H9 (cell line): ENCODE measurements around the gene KCNJ1. TPM values are rescaled to one million over a fixed set of nuclear protein-coding genes. Genes with fewer than 3 reads are reported as not detected.

Experiments
- DNase-seq: peaks from one replicate; pipeline ENCODE4 v3.0.0-alpha.2; 2017
- H2AFZ ChIP-seq: one replicate; pipeline ENCODE4 v1.6.1; 2013; ENCODE audit warnings: mild to moderate bottlenecking, low read length, control low read depth, moderate library complexity
- H2AK5ac ChIP-seq: 2 replicates; pipeline ENCODE4 v1.6.1; 2013; ENCODE audit warnings: low read length, control low read depth, mixed read lengths; ENCODE audit not compliant: insufficient read length
- H2BK120ac ChIP-seq: one replicate; pipeline ENCODE4 v1.6.1; 2013; ENCODE audit warnings: low read depth, mild to moderate bottlenecking, low read length, control low read depth, inconsistent platforms; ENCODE audit not compliant: poor library complexity, severe bottlenecking
- H2BK12ac ChIP-seq: 2 replicates; pipeline ENCODE4 v1.6.1; 2013; ENCODE audit warnings: low read length, control low read depth, mixed read lengths, low read depth; ENCODE audit not compliant: insufficient read length
- H2BK15ac ChIP-seq: 2 replicates; pipeline ENCODE4 v1.6.1; 2013; ENCODE audit warnings: low read depth, low read length, control low read depth
- H2BK20ac ChIP-seq: one replicate; pipeline ENCODE4 v1.6.1; 2013; ENCODE audit warnings: low read depth, mild to moderate bottlenecking, low read length, control low read depth, inconsistent platforms; ENCODE audit not compliant: poor library complexity, severe bottlenecking
- H2BK5ac ChIP-seq: 2 replicates; pipeline ENCODE4 v1.6.1; 2013; ENCODE audit warnings: low read length, control low read depth, mixed read lengths; ENCODE audit not compliant: insufficient read length
- H3K14ac ChIP-seq: 2 replicates; pipeline ENCODE4 v1.6.1; 2013; ENCODE audit warnings: low read length, control low read depth; ENCODE audit not compliant: insufficient read depth
- H3K18ac ChIP-seq: 2 replicates; pipeline ENCODE4 v1.6.1; 2013; ENCODE audit warnings: low read depth, mild to moderate bottlenecking, mixed read lengths, low read length, control low read depth; ENCODE audit not compliant: insufficient read length
- H3K23ac ChIP-seq: 2 replicates; pipeline ENCODE4 v1.6.1; 2013; ENCODE audit warnings: low read length, control low read depth, mixed read lengths, low read depth; ENCODE audit not compliant: insufficient read length
- H3K23me2 ChIP-seq: 2 replicates; pipeline ENCODE4 v1.6.1; 2013; ENCODE audit warnings: low read depth, mild to moderate bottlenecking, mixed read lengths, low read length, control low read depth; ENCODE audit not compliant: insufficient read length, poor library complexity, severe bottlenecking
- H3K27ac ChIP-seq: 2 replicates; pipeline ENCODE4 v1.5.1; 2013; ENCODE audit warnings: low read length, control low read depth, mixed read lengths, low read depth; ENCODE audit not compliant: insufficient read length
- H3K27me3 ChIP-seq: 2 replicates; pipeline ENCODE4 v1.6.1; 2013; ENCODE audit warnings: low read length, control low read depth, inconsistent platforms; ENCODE audit not compliant: insufficient read depth
- H3K4ac ChIP-seq: 2 replicates; pipeline ENCODE4 v1.6.1; 2013; ENCODE audit warnings: low read depth, mild to moderate bottlenecking, control low read depth, inconsistent platforms, low read length, moderate library complexity
- H3K4me1 ChIP-seq: 2 replicates; pipeline ENCODE4 v1.6.1; 2013; ENCODE audit warnings: low read length, control low read depth, inconsistent platforms; ENCODE audit not compliant: insufficient read depth
- H3K4me2 ChIP-seq: 2 replicates; pipeline ENCODE4 v1.6.1; 2013; ENCODE audit warnings: low read length, control low read depth, mixed read lengths; ENCODE audit not compliant: insufficient read length, insufficient read depth
- H3K56ac ChIP-seq: 2 replicates; pipeline ENCODE4 v1.6.1; 2013; ENCODE audit warnings: low read depth, mild to moderate bottlenecking, mixed read lengths, low read length, control low read depth; ENCODE audit not compliant: insufficient read length
- H3K79me1 ChIP-seq: 2 replicates; pipeline ENCODE4 v1.6.1; 2013; ENCODE audit warnings: low read depth, mild to moderate bottlenecking, moderate library complexity, low read length, control low read depth, inconsistent platforms; ENCODE audit not compliant: insufficient read depth, poor library complexity, severe bottlenecking
- H3K79me2 ChIP-seq: 2 replicates; pipeline ENCODE4 v1.6.1; 2013; ENCODE audit warnings: low read length, control low read depth, inconsistent platforms; ENCODE audit not compliant: insufficient read depth
- H3K9ac ChIP-seq: 2 replicates; pipeline ENCODE4 v1.6.1; 2013; ENCODE audit warnings: low read length, control low read depth, mixed read lengths; ENCODE audit not compliant: insufficient read length; ENCODE audit errors: extremely low read depth
- H3K9me3 ChIP-seq: one replicate; pipeline ENCODE4 v1.6.1; 2013; ENCODE audit warnings: low read depth, low read length, inconsistent platforms; ENCODE audit not compliant: control insufficient read depth
- H3T11ph ChIP-seq: one replicate; pipeline ENCODE4 v1.6.1; 2013; ENCODE audit warnings: mild to moderate bottlenecking, low read length, control low read depth, inconsistent platforms
- H4K20me1 ChIP-seq: one replicate; pipeline ENCODE4 v1.6.1; 2013; ENCODE audit not compliant: control insufficient read depth, insufficient read length, insufficient read depth
- H4K5ac ChIP-seq: 2 replicates; pipeline ENCODE4 v1.6.1; 2013; ENCODE audit warnings: low read depth, mild to moderate bottlenecking, mixed read lengths, low read length, control low read depth; ENCODE audit not compliant: insufficient read length
- H4K8ac ChIP-seq: replicated peaks from 2 replicates; pipeline ENCODE4 v1.6.1; 2013; ENCODE audit warnings: low read length, control low read depth, mixed read lengths, low read depth; ENCODE audit not compliant: insufficient read length
- H4K91ac ChIP-seq: 2 replicates; pipeline ENCODE4 v1.6.1; 2013; ENCODE audit warnings: low read depth, mild to moderate bottlenecking, moderate library complexity, mixed read lengths, low read length, control low read depth; ENCODE audit not compliant: insufficient read length
- H3K27ac Mint-ChIP-seq, 3 experiments: 2 replicates in 2 of 3; 3 replicates in 1 of 3; pipeline ENCODE4 v1.8.0; 2020 to 2021; ENCODE audit warnings: mixed read lengths in 3 of 3, mild to moderate bottlenecking in 1 of 3, moderate library complexity in 1 of 3
- H3K27me3 Mint-ChIP-seq: 2 replicates; pipeline ENCODE4 v1.8.0; 2021; ENCODE audit warnings: low read depth, mild to moderate bottlenecking, moderate library complexity, mixed read lengths
- H3K36me3 Mint-ChIP-seq, 3 experiments: 2 replicates in 2 of 3; 3 replicates in 1 of 3; pipeline ENCODE4 v1.8.0; 2020 to 2021; ENCODE audit warnings: low read depth in 3 of 3, mixed read lengths in 3 of 3; ENCODE audit not compliant: insufficient read depth in 1 of 3
- H3K4me1 Mint-ChIP-seq, 2 experiments: 2 replicates each; pipeline ENCODE4 v1.8.0; 2020; ENCODE audit warnings: mixed read lengths in 2 of 2
- H3K4me3 Mint-ChIP-seq, 2 experiments: 2 replicates in 1 of 2; 3 replicates in 1 of 2; pipeline ENCODE4 v1.8.0; 2020 to 2021; ENCODE audit warnings: mild to moderate bottlenecking in 2 of 2, mixed read lengths in 2 of 2, moderate library complexity in 1 of 2
- H3K9me3 Mint-ChIP-seq, 2 experiments: 2 replicates in 1 of 2; 3 replicates in 1 of 2; pipeline ENCODE4 v1.8.0; 2020; ENCODE audit warnings: mild to moderate bottlenecking in 2 of 2, mixed read lengths in 2 of 2, moderate library complexity in 1 of 2
- WGBS: extraction: QIAGEN DNeasy Blood & Tissue Kit; methylation state at CpG from one replicate; pipeline ENCODE4 v1.1.7; 2013; ENCODE audit warnings: missing lambda C conversion rate, low lambda C conversion rate, mixed read lengths; ENCODE audit not compliant: insufficient read length; ENCODE audit errors: extremely low coverage; 5-methylcytosine and 5-hydroxymethylcytosine counted together
- total RNA-seq: library from RNA; stranded (reverse); gene quantifications from 2 replicates; pipeline ENCODE4 v1.2.1, GENCODE V29; 2021
- TF ChIP-seq, protein P1 (sequence below): fragments of 200-600 bp; sonication (generic); conservative IDR thresholded peaks from 3 replicates; pipeline ENCODE4 v1.8.0; 2021; ENCODE audit warnings: antibody characterized with exemption, mild to moderate bottlenecking

The KCNJ1 gene
- total RNA-seq, 1 experiment from 2014 or later: not detected

DNA sequence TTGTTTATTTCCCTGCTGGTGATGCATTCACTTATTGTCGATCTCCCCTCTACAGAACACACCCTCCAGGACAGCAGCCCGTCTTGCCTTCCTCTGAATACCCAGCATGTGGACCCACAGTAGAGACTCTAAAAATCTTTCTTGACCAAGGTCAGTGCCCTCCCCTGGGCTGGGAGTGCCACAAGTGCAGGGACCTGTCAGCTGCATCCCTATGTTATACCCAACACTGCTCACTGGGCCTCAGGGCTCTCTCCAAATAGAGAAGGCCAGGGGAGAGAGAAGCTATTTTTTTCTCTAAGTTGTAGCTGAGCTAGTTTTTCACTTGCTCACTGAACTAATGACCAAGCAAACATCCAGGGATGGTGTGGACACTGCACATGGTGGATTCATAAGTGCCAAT is 9.8 kb downstream of the KCNJ1 start:
- H3K4me2 ChIP-seq: no peak overlapping the region
- H3K18ac ChIP-seq: no peak overlapping the region
- no peak overlapping the region for H3K27ac ChIP-seq
- TF ChIP-seq, protein P1, sequence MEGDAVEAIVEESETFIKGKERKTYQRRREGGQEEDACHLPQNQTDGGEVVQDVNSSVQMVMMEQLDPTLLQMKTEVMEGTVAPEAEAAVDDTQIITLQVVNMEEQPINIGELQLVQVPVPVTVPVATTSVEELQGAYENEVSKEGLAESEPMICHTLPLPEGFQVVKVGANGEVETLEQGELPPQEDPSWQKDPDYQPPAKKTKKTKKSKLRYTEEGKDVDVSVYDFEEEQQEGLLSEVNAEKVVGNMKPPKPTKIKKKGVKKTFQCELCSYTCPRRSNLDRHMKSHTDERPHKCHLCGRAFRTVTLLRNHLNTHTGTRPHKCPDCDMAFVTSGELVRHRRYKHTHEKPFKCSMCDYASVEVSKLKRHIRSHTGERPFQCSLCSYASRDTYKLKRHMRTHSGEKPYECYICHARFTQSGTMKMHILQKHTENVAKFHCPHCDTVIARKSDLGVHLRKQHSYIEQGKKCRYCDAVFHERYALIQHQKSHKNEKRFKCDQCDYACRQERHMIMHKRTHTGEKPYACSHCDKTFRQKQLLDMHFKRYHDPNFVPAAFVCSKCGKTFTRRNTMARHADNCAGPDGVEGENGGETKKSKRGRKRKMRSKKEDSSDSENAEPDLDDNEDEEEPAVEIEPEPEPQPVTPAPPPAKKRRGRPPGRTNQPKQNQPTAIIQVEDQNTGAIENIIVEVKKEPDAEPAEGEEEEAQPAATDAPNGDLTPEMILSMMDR: no peak
- H3K79me1 ChIP-seq: no peaks in the 10 kb centered on the region
- no peaks in the 10 kb centered on the region for H3K23me2 ChIP-seq
- WGBS: no CpG with 5 or more reads among the region's 2 CpGs
- no peak overlapping the region for H2BK12ac ChIP-seq
- H3K4me3 Mint-ChIP-seq: no peak overlapping the region
- H2AFZ ChIP-seq: no peak overlapping the region
- no peaks in the 10 kb centered on the region for H4K20me1 ChIP-seq
- H3K9me3 ChIP-seq: no peaks in the 10 kb centered on the region
- H2BK5ac ChIP-seq: no peak overlapping the region
- no peak overlapping the region for H3K23ac ChIP-seq
- no peaks in the 10 kb centered on the region for H3K27me3 ChIP-seq
- H4K91ac ChIP-seq: no peak overlapping the region
- no peaks in the 10 kb centered on the region for H3K4me1 ChIP-seq
- no peak overlapping the region for H2BK20ac ChIP-seq
- no peak overlapping the region for H4K5ac ChIP-seq
- DNase-seq: no peak
- no peak overlapping the region for H3K4ac ChIP-seq
- no peak overlapping the region for H2AK5ac ChIP-seq
- H3K56ac ChIP-seq: no peak overlapping the region
- H3K27ac Mint-ChIP-seq: no peak overlapping the region
- H2BK15ac ChIP-seq: no peak overlapping the region
- H3K9ac ChIP-seq: no peak overlapping the region
- H3K14ac ChIP-seq: no peak overlapping the region
- H3K9me3 Mint-ChIP-seq: no peaks in the 10 kb centered on the region; a peak in 1 of 5 replicates
- peaks cover 34% of the 10 kb centered on the region for H3K27me3 Mint-ChIP-seq
- H3K4me1 Mint-ChIP-seq: peaks cover 0 to 4% of the 10 kb centered on the region in 2 experiments; a peak in 2 of 4 replicates
- H4K8ac ChIP-seq: no peak overlapping the region
- H2BK120ac ChIP-seq: no peak overlapping the region
- H3K36me3 Mint-ChIP-seq: no peaks in the 10 kb centered on the region
- no peaks in the 10 kb centered on the region for H3K79me2 ChIP-seq
- H3T11ph ChIP-seq: no peak overlapping the region
